HepG2 (cell line): ENCODE results near the gene CRKL.

Experiments used
- CTCF ChIP-seq: sonication (generic); formaldehyde crosslinking; IDR thresholded peaks from 2 replicates; pipeline ENCODE4 v1.5.0; 2020; ENCODE audit warnings: mild to moderate bottlenecking, missing genetic modification reagents, moderate library complexity
- ISX ChIP-seq: sonication (generic); formaldehyde crosslinking; conservative IDR thresholded peaks from 2 replicates; pipeline ENCODE4 v1.5.0; 2020; ENCODE audit warnings: missing genetic modification reagents
- MAFK ChIP-seq, 2 experiments: IDR thresholded peaks in 1 of 2; conservative IDR thresholded peaks in 1 of 2; 2 replicates each; pipeline ENCODE4 v1.6.1; 2011; ENCODE audit warnings: improper control_type of control experiment in 2 of 2, low read length in 2 of 2
- POLR2A ChIP-seq, 2 experiments: IDR thresholded peaks; 2 replicates each; pipeline ENCODE4 v1.6.1; 2011; ENCODE audit warnings: low read depth in 2 of 2, low read length in 2 of 2, mild to moderate bottlenecking in 1 of 2, moderate library complexity in 1 of 2; ENCODE audit not compliant: insufficient read depth in 1 of 2
- POLR2AphosphoS5 ChIP-seq: IDR thresholded peaks from 2 replicates; pipeline ENCODE4 v1.6.1; 2012; ENCODE audit warnings: low read depth, low read length
- REST ChIP-seq, 2 experiments: IDR thresholded peaks; 2 replicates each; pipeline ENCODE4 v1.6.1; 2011 to 2012; ENCODE audit warnings: low read length in 2 of 2, borderline replicate concordance in 1 of 2, low read depth in 1 of 2, mild to moderate bottlenecking in 1 of 2, moderate library complexity in 1 of 2
- SATB2 ChIP-seq: sonication (generic); formaldehyde crosslinking; IDR thresholded peaks from 2 replicates; pipeline ENCODE4 v1.5.0; 2020; ENCODE audit warnings: missing genetic modification reagents
- SMC3 ChIP-seq: IDR thresholded peaks from 2 replicates; pipeline ENCODE4 v1.6.1; 2011; ENCODE audit warnings: low read length, improper control_type of control experiment
- TFDP1 ChIP-seq: IDR thresholded peaks from 2 replicates; pipeline ENCODE4 v1.6.1; 2016; ENCODE audit warnings: missing compliant biosample characterization, missing genetic modification reagents, borderline replicate concordance
- ZC3H13 ChIP-seq: sonication (generic); formaldehyde crosslinking; IDR thresholded peaks from 2 replicates; pipeline ENCODE4 v1.8.1; 2023; ENCODE audit warnings: mild to moderate bottlenecking, missing genetic modification reagents, moderate library complexity
- ZNF256 ChIP-seq: sonication (generic); formaldehyde crosslinking; conservative IDR thresholded peaks from 2 replicates; pipeline ENCODE4 v1.4.0; 2020; ENCODE audit warnings: missing genetic modification reagents
- ZNF691 ChIP-seq: sonication (generic); formaldehyde crosslinking; IDR thresholded peaks from 2 replicates; pipeline ENCODE4 v1.4.0; 2020; ENCODE audit warnings: missing genetic modification reagents, low read depth, mild to moderate bottlenecking, borderline replicate concordance

- TF ChIP-seq ZC3H13 (CRISPR knock-in tag) (no peak), REST (IDR thresholded peaks at IDR 0.05; ENCODE audit: borderline replicate concordance in 1 of 2, low read depth in 1 of 2, low read length in 2 of 2) (no peak), CTCF (CRISPR knock-in tag) (no peak), POLR2A (IDR thresholded peaks at IDR 0.05; ENCODE audit: insufficient read depth in 1 of 2, low read depth in 2 of 2, low read length in 2 of 2) (no peak), ZNF256 (no peak), ISX (no peak), MAFK (conservative IDR thresholded peaks at IDR 0.05 in 1 of 2, IDR thresholded peaks at IDR 0.05 in 1 of 2; ENCODE audit: low read length in 2 of 2) (no peak), SMC3 (no peak), ZNF691 (CRISPR knock-in tag) (no peak), SATB2 (CRISPR knock-in tag) (no peak), TFDP1 (CRISPR knock-in tag) (no peak), POLR2AphosphoS5 (no peak)
Measured at GRCh38 chr22:20875296-20875695, 41.9 kb upstream of the CRKL start.
